H9 (cell line): ENCODE data around the gene MAP3K2. TPM values are rescaled to one million over a fixed set of nuclear protein-coding genes. Genes with fewer than 3 reads are reported as not detected.
A peak's percentile ranks its signal among the peaks of the same experiment; 100 is the strongest.

Source experiments
- DNase-seq: peaks from one replicate; pipeline ENCODE4 v3.0.0-alpha.2; 2017
- H2AFZ ChIP-seq: one replicate; pipeline ENCODE4 v1.6.1; 2013; ENCODE audit warnings: mild to moderate bottlenecking, low read length, control low read depth, moderate library complexity
- H2AK5ac ChIP-seq: 2 replicates; pipeline ENCODE4 v1.6.1; 2013; ENCODE audit warnings: low read length, control low read depth, mixed read lengths; ENCODE audit not compliant: insufficient read length
- H2BK120ac ChIP-seq: one replicate; pipeline ENCODE4 v1.6.1; 2013; ENCODE audit warnings: low read depth, mild to moderate bottlenecking, low read length, control low read depth, inconsistent platforms; ENCODE audit not compliant: poor library complexity, severe bottlenecking
- H2BK12ac ChIP-seq: 2 replicates; pipeline ENCODE4 v1.6.1; 2013; ENCODE audit warnings: low read length, control low read depth, mixed read lengths, low read depth; ENCODE audit not compliant: insufficient read length
- H2BK15ac ChIP-seq: 2 replicates; pipeline ENCODE4 v1.6.1; 2013; ENCODE audit warnings: low read depth, low read length, control low read depth
- H2BK20ac ChIP-seq: one replicate; pipeline ENCODE4 v1.6.1; 2013; ENCODE audit warnings: low read depth, mild to moderate bottlenecking, low read length, control low read depth, inconsistent platforms; ENCODE audit not compliant: poor library complexity, severe bottlenecking
- H2BK5ac ChIP-seq: 2 replicates; pipeline ENCODE4 v1.6.1; 2013; ENCODE audit warnings: low read length, control low read depth, mixed read lengths; ENCODE audit not compliant: insufficient read length
- H3K14ac ChIP-seq: 2 replicates; pipeline ENCODE4 v1.6.1; 2013; ENCODE audit warnings: low read length, control low read depth; ENCODE audit not compliant: insufficient read depth
- H3K18ac ChIP-seq: 2 replicates; pipeline ENCODE4 v1.6.1; 2013; ENCODE audit warnings: low read depth, mild to moderate bottlenecking, mixed read lengths, low read length, control low read depth; ENCODE audit not compliant: insufficient read length
- H3K23ac ChIP-seq: 2 replicates; pipeline ENCODE4 v1.6.1; 2013; ENCODE audit warnings: low read length, control low read depth, mixed read lengths, low read depth; ENCODE audit not compliant: insufficient read length
- H3K23me2 ChIP-seq: 2 replicates; pipeline ENCODE4 v1.6.1; 2013; ENCODE audit warnings: low read depth, mild to moderate bottlenecking, mixed read lengths, low read length, control low read depth; ENCODE audit not compliant: insufficient read length, poor library complexity, severe bottlenecking
- H3K27ac ChIP-seq: 2 replicates; pipeline ENCODE4 v1.5.1; 2013; ENCODE audit warnings: low read length, control low read depth, mixed read lengths, low read depth; ENCODE audit not compliant: insufficient read length
- H3K27me3 ChIP-seq: 2 replicates; pipeline ENCODE4 v1.6.1; 2013; ENCODE audit warnings: low read length, control low read depth, inconsistent platforms; ENCODE audit not compliant: insufficient read depth
- H3K4ac ChIP-seq: 2 replicates; pipeline ENCODE4 v1.6.1; 2013; ENCODE audit warnings: low read depth, mild to moderate bottlenecking, control low read depth, inconsistent platforms, low read length, moderate library complexity
- H3K4me1 ChIP-seq: 2 replicates; pipeline ENCODE4 v1.6.1; 2013; ENCODE audit warnings: low read length, control low read depth, inconsistent platforms; ENCODE audit not compliant: insufficient read depth
- H3K4me2 ChIP-seq: 2 replicates; pipeline ENCODE4 v1.6.1; 2013; ENCODE audit warnings: low read length, control low read depth, mixed read lengths; ENCODE audit not compliant: insufficient read length, insufficient read depth
- H3K56ac ChIP-seq: 2 replicates; pipeline ENCODE4 v1.6.1; 2013; ENCODE audit warnings: low read depth, mild to moderate bottlenecking, mixed read lengths, low read length, control low read depth; ENCODE audit not compliant: insufficient read length
- H3K79me1 ChIP-seq: 2 replicates; pipeline ENCODE4 v1.6.1; 2013; ENCODE audit warnings: low read depth, mild to moderate bottlenecking, moderate library complexity, low read length, control low read depth, inconsistent platforms; ENCODE audit not compliant: insufficient read depth, poor library complexity, severe bottlenecking
- H3K79me2 ChIP-seq: 2 replicates; pipeline ENCODE4 v1.6.1; 2013; ENCODE audit warnings: low read length, control low read depth, inconsistent platforms; ENCODE audit not compliant: insufficient read depth
- H3K9ac ChIP-seq: 2 replicates; pipeline ENCODE4 v1.6.1; 2013; ENCODE audit warnings: low read length, control low read depth, mixed read lengths; ENCODE audit not compliant: insufficient read length; ENCODE audit errors: extremely low read depth
- H3K9me3 ChIP-seq: one replicate; pipeline ENCODE4 v1.6.1; 2013; ENCODE audit warnings: low read depth, low read length, inconsistent platforms; ENCODE audit not compliant: control insufficient read depth
- H3T11ph ChIP-seq: one replicate; pipeline ENCODE4 v1.6.1; 2013; ENCODE audit warnings: mild to moderate bottlenecking, low read length, control low read depth, inconsistent platforms
- H4K20me1 ChIP-seq: one replicate; pipeline ENCODE4 v1.6.1; 2013; ENCODE audit not compliant: control insufficient read depth, insufficient read length, insufficient read depth
- H4K5ac ChIP-seq: 2 replicates; pipeline ENCODE4 v1.6.1; 2013; ENCODE audit warnings: low read depth, mild to moderate bottlenecking, mixed read lengths, low read length, control low read depth; ENCODE audit not compliant: insufficient read length
- H4K8ac ChIP-seq: replicated peaks from 2 replicates; pipeline ENCODE4 v1.6.1; 2013; ENCODE audit warnings: low read length, control low read depth, mixed read lengths, low read depth; ENCODE audit not compliant: insufficient read length
- H4K91ac ChIP-seq: 2 replicates; pipeline ENCODE4 v1.6.1; 2013; ENCODE audit warnings: low read depth, mild to moderate bottlenecking, moderate library complexity, mixed read lengths, low read length, control low read depth; ENCODE audit not compliant: insufficient read length
- H3K27ac Mint-ChIP-seq, 3 experiments: 2 replicates in 2 of 3; 3 replicates in 1 of 3; pipeline ENCODE4 v1.8.0; 2020 to 2021; ENCODE audit warnings: mixed read lengths in 3 of 3, mild to moderate bottlenecking in 1 of 3, moderate library complexity in 1 of 3
- H3K27me3 Mint-ChIP-seq: 2 replicates; pipeline ENCODE4 v1.8.0; 2021; ENCODE audit warnings: low read depth, mild to moderate bottlenecking, moderate library complexity, mixed read lengths
- H3K36me3 Mint-ChIP-seq, 3 experiments: 2 replicates in 2 of 3; 3 replicates in 1 of 3; pipeline ENCODE4 v1.8.0; 2020 to 2021; ENCODE audit warnings: low read depth in 3 of 3, mixed read lengths in 3 of 3; ENCODE audit not compliant: insufficient read depth in 1 of 3
- H3K4me1 Mint-ChIP-seq, 2 experiments: 2 replicates each; pipeline ENCODE4 v1.8.0; 2020; ENCODE audit warnings: mixed read lengths in 2 of 2
- H3K4me3 Mint-ChIP-seq, 2 experiments: 2 replicates in 1 of 2; 3 replicates in 1 of 2; pipeline ENCODE4 v1.8.0; 2020 to 2021; ENCODE audit warnings: mild to moderate bottlenecking in 2 of 2, mixed read lengths in 2 of 2, moderate library complexity in 1 of 2
- H3K9me3 Mint-ChIP-seq, 2 experiments: 2 replicates in 1 of 2; 3 replicates in 1 of 2; pipeline ENCODE4 v1.8.0; 2020; ENCODE audit warnings: mild to moderate bottlenecking in 2 of 2, mixed read lengths in 2 of 2, moderate library complexity in 1 of 2
- CTCF ChIP-seq: fragments of 200-600 bp; sonication (generic); conservative IDR thresholded peaks from 3 replicates; pipeline ENCODE4 v1.8.0; 2021; ENCODE audit warnings: antibody characterized with exemption, mild to moderate bottlenecking
- WGBS: extraction: QIAGEN DNeasy Blood & Tissue Kit; methylation state at CpG from one replicate; pipeline ENCODE4 v1.1.7; 2013; ENCODE audit warnings: missing lambda C conversion rate, low lambda C conversion rate, mixed read lengths; ENCODE audit not compliant: insufficient read length; ENCODE audit errors: extremely low coverage; 5-methylcytosine and 5-hydroxymethylcytosine counted together
- total RNA-seq: library from RNA; stranded (reverse); gene quantifications from 2 replicates; pipeline ENCODE4 v1.2.1, GENCODE V29; 2021

Gene MAP3K2
- total RNA-seq, 1 experiment from 2014 or later = 25.8 TPM

- DNase-seq = no peak
- H3K23ac ChIP-seq = no peak overlapping the region
- H3K36me3 Mint-ChIP-seq = peaks cover 14 to 35% (median 26%) of the 10 kb centered on the region in 3 experiments
- H3K4me2 ChIP-seq = no peak overlapping the region
- no peak overlapping the region for H2BK15ac ChIP-seq
- no peak overlapping the region for H2BK120ac ChIP-seq
- no peak overlapping the region for H4K8ac ChIP-seq
- H4K91ac ChIP-seq = no peak overlapping the region
- H3K27ac Mint-ChIP-seq = no peak overlapping the region
- TF ChIP-seq CTCF = peak; percentile 72
- no peak overlapping the region for H3K27ac ChIP-seq
- H3K27me3 Mint-ChIP-seq = no peaks in the 10 kb centered on the region
- H3T11ph ChIP-seq = no peak overlapping the region
- no CpG with 5 or more reads among the region's 3 CpGs for WGBS
- H3K9me3 Mint-ChIP-seq = no peaks in the 10 kb centered on the region
- H3K9me3 ChIP-seq = no peaks in the 10 kb centered on the region
- H2BK5ac ChIP-seq = no peak overlapping the region
- no peaks in the 10 kb centered on the region for H3K23me2 ChIP-seq
- no peaks in the 10 kb centered on the region for H3K27me3 ChIP-seq
- H3K14ac ChIP-seq = no peak overlapping the region
- no peak overlapping the region for H3K18ac ChIP-seq
- no peak overlapping the region for H3K4ac ChIP-seq
- no peaks in the 10 kb centered on the region for H3K79me1 ChIP-seq
- H3K9ac ChIP-seq = no peak overlapping the region
- H2AK5ac ChIP-seq = no peak overlapping the region
- H2AFZ ChIP-seq = no peak overlapping the region
- no peaks in the 10 kb centered on the region for H3K79me2 ChIP-seq
- H3K4me3 Mint-ChIP-seq = no peak overlapping the region
- no peak overlapping the region for H2BK12ac ChIP-seq
- no peak overlapping the region for H2BK20ac ChIP-seq
- no peak overlapping the region for H3K56ac ChIP-seq
- H3K4me1 Mint-ChIP-seq = no peaks in the 10 kb centered on the region
- H4K5ac ChIP-seq = no peak overlapping the region
- no peaks in the 10 kb centered on the region for H4K20me1 ChIP-seq
- H3K4me1 ChIP-seq = no peaks in the 10 kb centered on the region
Measured at GRCh38 chr2:127324635-127325034, 63.1 kb downstream of the MAP3K2 start.
